GM18519 (cell line): ENCODE results near the gene MTA2.

Experiments used
- ATAC-seq: cut with Tn5 transposase; IDR thresholded peaks from one replicate; pipeline ENCODE4 v1.9.1; 2021; ENCODE audit warnings: mild to moderate bottlenecking, moderate library complexity; ENCODE audit not compliant: unreplicated experiment, low FRiP score

Gene MTA2

DNA sequence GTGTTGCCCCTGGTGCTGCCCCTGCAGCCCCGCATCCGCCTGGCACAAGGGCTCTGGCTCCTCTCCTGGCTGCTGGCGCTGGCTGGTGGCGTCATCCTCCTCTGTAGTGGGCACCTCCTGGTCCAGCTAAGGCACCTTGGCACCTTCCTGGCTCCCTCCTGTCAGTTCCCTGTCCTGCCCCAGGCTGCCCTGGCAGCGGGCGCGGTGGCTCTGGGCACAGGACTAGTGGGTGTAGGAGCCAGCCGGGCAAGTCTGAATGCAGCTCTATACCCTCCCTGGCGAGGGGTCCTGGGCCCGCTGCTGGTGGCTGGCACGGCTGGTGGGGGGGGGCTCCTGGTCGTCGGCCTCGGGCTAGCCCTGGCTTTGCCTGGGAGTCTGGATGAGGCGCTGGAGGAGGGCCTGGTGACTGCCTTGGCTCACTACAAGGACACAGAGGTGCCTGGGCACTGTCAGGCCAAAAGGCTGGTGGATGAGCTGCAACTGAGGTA lies 11.7 kb upstream of the MTA2 start:
- ATAC-seq, result no peak

- peak; percentile 53 for ATAC-seq
Measured at GRCh38 chr11:62612366-62613290, 11.0 kb upstream of the MTA2 start, which contains the start of the genes EML3 and ROM1. EML3 (minus strand) TSS chr11:62612775; CDS start chr11:62612457, 318 bp downstream. ROM1 (plus strand) TSS chr11:62613257; CDS start chr11:62613282, 25 bp downstream.

- ATAC-seq, result peak; percentile 5
Measured at GRCh38 chr11:62611705-62612365, 10.2 kb upstream of the MTA2 start.

DNA sequence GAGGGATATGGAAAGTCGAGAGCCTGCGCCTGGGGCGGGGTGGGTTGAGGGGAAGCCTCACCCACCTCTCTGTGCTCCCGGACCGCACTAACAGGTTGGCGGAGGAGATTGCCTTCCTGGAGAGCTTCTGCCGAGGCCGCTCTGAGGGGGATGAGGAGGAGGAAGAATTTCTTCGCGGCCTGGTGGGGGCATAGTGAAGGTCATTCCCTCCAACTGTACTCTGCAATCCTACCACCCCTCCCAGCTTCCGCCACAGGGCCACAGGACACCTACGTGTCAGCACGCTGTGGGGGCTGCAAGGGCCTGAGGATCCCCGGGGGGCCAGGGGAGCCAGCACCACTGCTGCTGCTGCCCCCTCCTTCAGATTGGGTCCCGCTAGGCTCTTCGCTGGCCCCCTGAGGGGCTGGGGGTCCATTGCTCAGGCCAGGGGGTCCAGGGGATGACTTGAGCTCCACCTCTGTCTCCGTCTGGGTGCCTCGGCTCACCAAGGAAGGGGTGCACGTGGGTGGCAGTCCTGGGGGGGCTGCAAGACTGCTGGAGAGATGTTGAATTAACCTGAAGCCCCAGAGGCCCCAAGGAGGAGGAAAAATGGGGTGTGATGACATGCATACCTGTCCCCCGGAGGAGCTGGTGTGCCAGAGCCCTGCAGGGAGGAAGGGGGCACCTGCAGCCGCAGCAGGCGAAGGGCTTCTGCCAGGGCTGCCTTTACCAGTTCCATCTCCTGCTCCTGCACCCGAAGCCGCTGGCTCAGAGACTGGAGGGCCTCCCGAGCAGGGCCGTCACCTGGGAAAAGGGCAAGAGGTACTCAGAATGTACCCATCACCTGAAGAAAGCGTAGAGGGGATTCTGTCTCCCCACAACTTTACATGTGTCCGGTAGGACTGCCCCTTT lies 9.4 kb upstream of the MTA2 start:
- ATAC-seq, result no peak

GRCh38 chr11:62610403-62610802 lies 8.7 kb upstream of the MTA2 start:
- ATAC-seq, result no peak

DNA sequence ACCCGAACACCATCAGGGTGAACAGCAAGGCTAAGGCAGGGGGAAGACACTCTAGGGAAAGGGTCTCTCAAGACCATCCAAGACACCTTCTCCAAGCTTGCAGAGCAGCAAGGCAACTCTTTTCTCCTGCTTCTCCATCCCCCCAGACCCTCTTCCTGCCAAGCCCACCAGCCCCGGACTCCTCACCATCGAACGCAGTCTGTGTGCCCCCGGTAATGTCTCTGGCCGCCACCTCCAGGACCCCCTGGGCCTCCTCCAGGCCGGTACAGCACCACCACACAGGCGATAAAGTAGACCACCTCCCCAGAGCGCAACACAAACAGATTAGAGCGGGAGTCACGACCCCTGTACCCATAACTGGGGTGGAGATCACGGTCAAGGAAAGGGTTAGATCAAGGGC lies 7.1 kb upstream of the MTA2 start:
- no peak for ATAC-seq

DNA sequence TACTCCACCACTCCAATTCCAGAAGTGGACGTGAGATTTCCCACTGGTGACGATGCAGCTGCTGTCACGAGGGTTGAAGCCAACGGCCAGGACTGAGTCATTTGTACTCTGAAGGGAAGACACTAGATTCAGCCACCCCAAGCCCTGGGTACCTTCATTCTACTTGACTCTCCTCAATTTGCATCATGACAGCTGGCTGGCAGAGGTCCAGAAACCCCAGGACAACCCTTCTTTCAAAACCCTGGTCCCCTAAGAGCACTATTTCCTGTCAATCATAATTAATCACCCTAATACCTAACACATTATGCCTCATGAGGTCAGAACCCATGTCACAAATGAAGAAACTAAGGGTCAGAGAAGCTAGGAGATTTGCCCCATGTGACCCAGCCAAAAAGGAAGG lies 6.0 kb upstream of the MTA2 start:
- ATAC-seq, result no peak

- no peak for ATAC-seq
Measured at GRCh38 chr11:62605902-62606301, 4.2 kb upstream of the MTA2 start.

DNA sequence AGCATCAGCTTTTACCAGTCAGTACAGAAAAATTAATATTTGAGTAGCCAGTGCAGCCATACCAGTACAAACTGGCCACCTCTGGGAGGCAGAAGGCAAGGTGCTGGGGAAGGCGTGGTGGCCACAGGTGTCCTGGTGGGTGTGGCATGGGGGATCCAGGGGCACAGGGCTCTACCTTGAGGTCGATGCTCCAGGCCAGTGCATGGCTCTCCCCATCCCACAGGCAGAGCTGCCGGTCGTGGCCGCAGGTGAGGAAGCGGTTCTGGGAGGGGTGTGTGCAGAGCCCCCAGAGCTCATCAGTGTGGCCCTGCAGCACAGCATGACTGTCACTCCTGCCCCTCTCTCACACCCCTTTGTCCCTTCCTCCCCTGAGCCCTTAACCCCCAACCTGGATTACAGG lies 3.8 kb upstream of the MTA2 start:
- ATAC-seq, result no peak

DNA sequence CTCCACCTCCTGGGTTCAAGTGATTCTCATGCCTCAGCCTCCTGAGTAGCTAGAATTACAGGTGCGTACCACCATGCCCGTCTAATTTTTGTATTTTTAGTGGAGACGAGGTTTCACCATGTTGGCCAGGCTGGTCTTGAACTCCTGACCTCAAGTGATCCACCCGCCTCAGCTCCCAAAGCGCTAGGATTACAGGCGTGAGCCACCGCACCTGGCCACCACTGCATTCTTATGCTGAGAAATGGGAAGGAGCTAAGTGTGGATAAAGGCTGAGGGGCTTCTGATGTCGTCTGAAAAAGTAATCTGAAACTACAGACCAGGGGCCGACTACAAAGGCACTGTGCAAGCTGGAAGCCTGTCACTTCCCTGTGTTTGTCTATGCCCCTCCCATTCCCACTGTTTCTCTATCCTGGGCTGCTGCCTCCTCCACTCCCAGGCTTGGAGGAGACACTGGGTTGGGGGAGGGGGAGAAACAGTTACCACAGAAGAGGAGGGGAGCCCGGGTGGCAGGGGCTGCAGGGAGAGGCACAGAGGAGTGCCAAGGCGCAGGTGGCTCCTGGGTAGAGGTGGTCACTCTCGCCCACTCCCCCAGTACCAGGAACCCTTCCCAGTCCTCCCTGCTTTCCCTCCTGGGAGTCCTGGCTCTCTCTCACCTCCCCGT lies 2.9 kb upstream of the MTA2 start:
- ATAC-seq, result no peak

DNA sequence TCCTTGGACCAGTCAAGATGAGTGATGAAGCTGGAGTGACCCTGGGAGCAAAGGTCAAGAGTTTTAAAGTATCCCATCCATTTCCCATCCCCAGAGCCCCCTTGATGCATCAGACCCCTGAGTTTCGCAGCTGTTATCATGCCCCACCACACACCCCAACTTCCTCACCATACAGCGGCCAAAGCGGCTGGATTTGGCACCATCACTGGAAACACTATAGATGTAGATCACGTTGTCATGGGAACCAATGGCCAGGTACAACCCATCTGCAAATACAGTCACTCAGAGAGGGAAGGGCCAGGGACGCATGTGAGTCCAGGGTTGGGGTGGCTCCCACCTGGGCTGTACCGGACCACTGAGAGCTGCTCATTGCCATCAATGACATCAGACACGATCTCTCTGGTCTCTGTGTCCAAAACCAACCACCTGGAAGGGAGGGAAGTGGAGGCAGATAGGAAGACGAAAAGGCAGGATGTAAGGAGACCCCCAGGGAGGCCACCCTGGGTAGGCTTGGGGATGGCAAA lies 2.2 kb upstream of the MTA2 start:
- ATAC-seq, result no peak

GRCh38 chr11:62603072-62603408 lies 1.4 kb upstream of the MTA2 start:
- ATAC-seq, result no peak

- ATAC-seq, result no peak
Measured at GRCh38 chr11:62602141-62603071, 741 bp upstream of the MTA2 start.

DNA sequence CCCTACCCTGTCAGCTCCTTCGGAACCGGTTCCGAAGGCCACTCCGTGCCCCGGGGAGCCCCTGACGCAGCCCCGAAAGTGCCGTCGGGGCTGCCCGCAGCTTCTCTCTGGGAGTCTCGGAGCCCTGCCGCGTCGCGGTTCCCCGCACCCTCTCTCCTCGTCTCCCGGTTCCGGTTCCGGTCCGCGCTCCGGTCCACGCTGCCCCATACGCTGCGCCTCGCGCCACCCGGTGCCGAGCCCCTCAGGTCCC lies 618 bp downstream of the MTA2 start:
- ATAC-seq, result peak; percentile 1

DNA sequence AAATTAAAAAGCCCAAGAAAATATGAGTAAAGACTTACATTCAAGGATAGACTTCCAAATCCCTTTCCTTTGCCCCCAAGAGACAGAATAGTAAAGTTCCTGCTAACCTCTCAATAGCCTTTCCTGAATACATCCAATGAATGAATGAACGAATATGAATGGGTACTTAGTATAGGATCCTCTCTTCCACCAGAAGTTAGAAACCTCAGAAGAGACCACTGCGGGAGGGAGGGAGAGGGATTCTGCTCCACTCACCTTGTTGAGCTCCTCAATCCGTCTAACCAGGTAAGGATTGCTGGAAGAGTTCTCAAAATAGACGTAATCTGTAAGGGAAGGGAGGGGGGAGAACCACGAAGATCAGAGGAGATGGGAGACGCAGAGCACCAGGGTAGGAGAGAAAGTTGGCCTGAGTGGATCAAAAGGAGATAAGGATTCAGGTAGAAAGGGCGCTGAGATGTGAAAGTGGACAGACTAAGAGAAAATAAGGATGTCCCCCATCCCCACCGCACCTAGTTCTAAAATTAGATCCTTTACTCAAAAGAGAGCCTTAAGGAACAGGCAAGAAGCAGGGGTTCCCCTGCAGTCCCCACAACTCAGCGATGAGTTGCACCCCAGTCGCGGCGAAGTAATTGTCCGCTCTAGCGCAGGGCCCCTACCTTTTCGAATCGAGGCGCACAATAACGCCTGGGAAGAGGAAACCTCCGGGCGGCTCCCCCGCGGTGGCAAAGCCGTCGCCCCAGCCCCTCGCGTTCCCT lies 1.1 kb downstream of the MTA2 start:
- ATAC-seq, result no peak

DNA sequence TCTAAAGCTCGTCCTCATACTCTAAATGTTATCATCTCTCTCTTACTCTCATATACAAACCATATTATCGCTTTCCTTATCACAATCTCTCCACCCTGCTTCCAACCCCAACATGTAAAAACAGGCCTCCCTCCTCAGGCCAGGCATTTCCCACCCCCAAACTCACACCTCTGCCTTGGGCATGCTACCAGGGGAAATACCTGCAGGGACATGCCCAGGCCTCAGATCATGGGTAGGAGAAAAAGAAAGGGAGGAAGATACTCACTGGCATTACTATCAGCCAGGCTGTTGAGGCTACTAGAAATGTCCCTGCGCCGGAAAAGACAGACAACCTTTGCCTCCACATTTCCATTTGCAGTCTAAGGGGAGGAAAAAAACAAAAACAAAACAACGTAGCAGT lies 1.8 kb downstream of the MTA2 start:
- no peak for ATAC-seq

- no peak for ATAC-seq
Measured at GRCh38 chr11:62599069-62599696, 2.5 kb downstream of the MTA2 start.

DNA sequence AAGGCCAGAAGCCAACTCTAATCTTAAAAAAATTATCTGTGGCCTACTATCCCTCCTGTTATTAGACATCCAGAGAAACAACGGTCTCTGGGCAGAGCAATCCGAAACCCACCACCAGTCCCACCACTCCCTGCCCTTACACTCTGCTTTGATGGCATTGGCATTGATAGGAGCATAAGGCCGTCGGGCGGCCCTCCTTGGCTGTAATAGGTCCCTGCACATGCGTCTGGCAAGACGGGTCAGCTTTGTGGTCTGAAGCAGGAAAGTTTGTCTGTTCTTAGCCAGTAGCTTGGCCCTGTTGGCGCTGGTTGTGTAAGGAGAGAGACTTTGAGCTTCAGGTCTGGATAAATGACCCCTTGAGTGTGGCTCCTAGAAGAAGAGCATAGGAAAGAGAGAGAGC lies 6.5 kb downstream of the MTA2 start:
- ATAC-seq, result no peak
